Neural cell (in vitro differentiated cells): Measurements from ENCODE around the gene UBE3D.

Experiments used
- CTCF ChIP-seq: fragments of 450-650 bp; IDR thresholded peaks from 2 replicates; pipeline ENCODE4 v1.5.1; 2014; ENCODE audit warnings: antibody characterized with exemption, mild to moderate bottlenecking, moderate library complexity; ENCODE audit not compliant: poor library complexity, severe bottlenecking
- EP300 ChIP-seq: fragments of 450-650 bp; conservative IDR thresholded peaks from 2 replicates; pipeline ENCODE4 v1.6.1; 2014; ENCODE audit warnings: antibody characterized with exemption, mild to moderate bottlenecking, moderate library complexity; ENCODE audit not compliant: poor library complexity, severe bottlenecking
- EZH2 ChIP-seq: fragments of 200-600, 300-800 bp; shearing (Covaris generic), sonication (generic); IDR thresholded peaks from 2 replicates; pipeline ENCODE4 v1.6.1; 2014; ENCODE audit warnings: antibody characterized with exemption, low read length, borderline replicate concordance, mild to moderate bottlenecking; ENCODE audit not compliant: insufficient read depth, poor library complexity, severe bottlenecking
- MXI1 ChIP-seq: fragments of 450-650 bp; conservative IDR thresholded peaks from 2 replicates; pipeline ENCODE4 v1.6.1; 2014; ENCODE audit warnings: antibody characterized with exemption, mild to moderate bottlenecking; ENCODE audit not compliant: poor library complexity, severe bottlenecking
- POLR2AphosphoS5 ChIP-seq: IDR thresholded peaks from 2 replicates; pipeline ENCODE4 v1.6.1; 2012
- RAD21 ChIP-seq: fragments of 450-650 bp; conservative IDR thresholded peaks from 2 replicates; pipeline ENCODE4 v1.6.1; 2014; ENCODE audit warnings: antibody characterized with exemption, mild to moderate bottlenecking, moderate library complexity
- REST ChIP-seq: IDR thresholded peaks from 2 replicates; pipeline ENCODE4 v1.6.1; 2012; ENCODE audit warnings: borderline replicate concordance
- SMC3 ChIP-seq: fragments of 450-650 bp; conservative IDR thresholded peaks from 2 replicates; pipeline ENCODE4 v1.6.1; 2014; ENCODE audit warnings: antibody characterized with exemption, mild to moderate bottlenecking, moderate library complexity; ENCODE audit not compliant: poor library complexity
- TAF1 ChIP-seq: IDR thresholded peaks from 2 replicates; pipeline ENCODE4 v1.6.1; 2012; ENCODE audit warnings: low read depth

- no peak for TF ChIP-seq CTCF
- no peak for TF ChIP-seq EZH2
- TF ChIP-seq TAF1, result no peak
- no peak for TF ChIP-seq POLR2AphosphoS5
- TF ChIP-seq EP300, result no peak
- TF ChIP-seq RAD21, result no peak
- no peak for TF ChIP-seq MXI1
- TF ChIP-seq SMC3, result no peak
- no peak for TF ChIP-seq REST
Observed at GRCh38 chr6:82959385-82959941, 106.2 kb downstream of the UBE3D start.
